ENCODE measurements around the gene POU4F1.

DNA sequence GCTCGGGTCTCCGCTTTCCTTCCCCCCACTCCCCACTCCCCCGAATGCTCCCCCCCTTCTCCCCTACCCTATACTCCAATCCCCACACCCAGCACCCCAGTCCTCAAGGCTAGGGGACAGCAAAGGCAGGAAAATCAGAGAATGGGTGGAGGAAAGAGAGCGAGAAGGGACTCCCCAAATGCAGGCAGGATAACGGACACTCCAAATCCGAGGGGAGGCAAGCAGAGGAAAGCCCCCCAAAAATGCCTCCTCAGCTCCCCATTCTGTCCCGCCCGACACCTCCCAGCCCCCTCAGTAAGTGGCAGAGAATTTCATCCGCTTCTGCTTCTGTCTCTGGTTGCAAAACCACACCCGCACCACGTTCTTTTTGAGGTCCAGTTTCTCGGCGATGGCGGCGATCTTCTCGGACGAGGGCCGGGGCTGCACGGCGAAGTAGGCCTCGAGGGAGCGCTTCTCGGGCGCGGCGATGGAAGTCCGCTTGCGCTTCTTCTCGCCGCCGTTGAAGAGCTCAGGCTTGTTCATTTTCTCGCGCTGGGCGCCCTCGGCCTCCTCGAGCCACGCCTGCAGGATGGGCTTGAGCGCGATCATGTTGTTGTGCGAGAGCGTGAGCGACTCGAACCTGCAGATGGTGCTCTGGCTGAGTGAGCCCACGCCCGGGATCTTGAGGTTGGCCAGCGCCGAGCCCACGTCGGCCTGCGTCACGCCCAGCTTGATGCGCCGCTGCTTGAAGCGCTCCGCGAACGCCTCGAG, 2.1 kb downstream of the POU4F1 start:
- TF ChIP-seq CTCF (IDR thresholded peaks at IDR 0.05) (no peak), POLR2A (IDR thresholded peaks at IDR 0.05) (no peak)
